Natural killer cell treated with Interleukin-12 subunit alpha and Interleukin-12 subunit beta and Interleukin-15 and Interleukin-18, amount 100 ng/mL, for 72 hours (primary cell): Measurements from ENCODE around the gene BARD1. TPM values are rescaled to one million over a fixed set of nuclear protein-coding genes. Genes with fewer than 3 reads are reported as not detected.
"Not testable (repeated sequence)": the region's sequence is repeated elsewhere in the genome, so short reads cannot be mapped to it uniquely, and the experiment has no call there.

Experiments used
- ATAC-seq, 2 donors: fragments of 150-1000 bp; cut with Tn5 transposase in 1 of 2; sonication (Bioruptor Pico), chemical (Tn5 transposase) in 1 of 2; 2 replicates each; pipeline ENCODE4 v1.10.0; 2021
- DNase-seq: peaks from one replicate; pipeline ENCODE4 v3.0.0; 2022; ENCODE audit warnings: low spot score
- H3K27ac Mint-ChIP-seq, 2 donors: 1 replicate in 1 of 2; 2 replicates in 1 of 2; pipeline ENCODE4 v1.8.0; 2022; ENCODE audit warnings: mixed read lengths in 2 of 2, mild to moderate bottlenecking in 1 of 2, moderate library complexity in 1 of 2
- H3K27me3 Mint-ChIP-seq, 2 donors: 1 replicate in 1 of 2; 2 replicates in 1 of 2; pipeline ENCODE4 v1.8.0; 2022; ENCODE audit warnings: mixed read lengths in 2 of 2
- H3K36me3 Mint-ChIP-seq: one replicate; pipeline ENCODE4 v1.8.0; 2022; ENCODE audit warnings: mixed read lengths
- H3K4me1 Mint-ChIP-seq, 2 donors: 1 replicate in 1 of 2; 2 replicates in 1 of 2; pipeline ENCODE4 v1.8.0; 2022; ENCODE audit warnings: low read depth in 2 of 2, mixed read lengths in 2 of 2, mild to moderate bottlenecking in 1 of 2
- H3K4me3 Mint-ChIP-seq: one replicate; pipeline ENCODE4 v1.8.0; 2022; ENCODE audit warnings: mixed read lengths
- H3K9me3 Mint-ChIP-seq: 2 replicates; pipeline ENCODE4 v1.8.0; 2022; ENCODE audit warnings: mixed read lengths
- total RNA-seq, 2 donors: library from RNA; stranded (reverse); gene quantifications; one replicate each; pipeline ENCODE4 v1.2.3, GENCODE V29; 2022

BARD1 gene
- total RNA-seq, 2 donors from 2014 or later: 23.4 to 52.1 TPM

DNA sequence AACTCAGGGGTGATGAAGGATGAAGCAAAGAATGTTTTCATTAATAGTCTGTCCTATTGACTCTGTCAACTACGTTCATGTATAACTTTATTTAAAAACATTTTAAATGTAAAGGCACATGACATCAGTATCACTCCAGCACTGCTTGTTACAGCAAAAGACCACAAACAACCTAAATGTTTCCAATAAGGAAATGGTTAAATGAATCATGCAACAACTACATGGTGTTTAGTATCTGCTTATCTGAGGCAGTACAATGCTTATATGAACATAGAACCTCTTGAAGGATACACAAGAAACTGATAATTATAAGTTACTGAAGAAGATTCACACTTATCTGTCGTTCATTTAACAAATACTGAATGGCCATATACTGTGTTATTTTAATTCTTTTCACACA, 8.4 kb downstream of the BARD1 start:
- peaks cover 20 to 40% of the 10 kb centered on the region in 2 donors for H3K4me1 Mint-ChIP-seq
- ATAC-seq: peak in 1 of 2 donors; percentile 68
- no peak overlapping the region for H3K27ac Mint-ChIP-seq

DNA sequence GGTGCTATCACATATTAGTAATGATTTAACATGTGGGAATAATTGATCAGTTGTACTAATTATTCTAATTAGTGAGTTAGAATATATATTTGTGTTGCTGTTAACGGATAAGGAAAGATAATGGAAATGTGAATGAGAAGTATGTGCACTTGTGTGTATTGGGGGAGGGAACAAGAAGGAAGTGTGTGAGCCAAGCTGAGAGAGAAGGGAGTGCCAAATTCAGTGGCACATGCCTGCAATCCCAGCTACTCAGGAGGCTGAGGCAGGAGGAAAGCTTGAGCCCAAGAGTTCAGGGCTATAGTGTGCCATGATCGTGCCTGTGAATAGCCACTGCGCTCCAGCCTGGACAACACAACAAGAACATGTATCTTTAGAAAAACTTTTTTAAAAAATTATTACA, 9.3 kb downstream of the BARD1 start:
- peaks cover 11% of the 10 kb centered on the region for H3K36me3 Mint-ChIP-seq
- no peak overlapping the region for H3K4me3 Mint-ChIP-seq
- H3K27ac Mint-ChIP-seq: no peak overlapping the region
- H3K4me1 Mint-ChIP-seq: peaks cover 17 to 34% of the 10 kb centered on the region in 2 donors
- DNase-seq: no peak
- no peak for ATAC-seq
- no peaks in the 10 kb centered on the region for H3K27me3 Mint-ChIP-seq
- no peaks in the 10 kb centered on the region for H3K9me3 Mint-ChIP-seq

More for the DNA sequence above, 8.4 kb downstream of the BARD1 start:
- H3K4me3 Mint-ChIP-seq: no peak overlapping the region
- peaks cover 6% of the 10 kb centered on the region for H3K36me3 Mint-ChIP-seq
- H3K9me3 Mint-ChIP-seq: no peaks in the 10 kb centered on the region
- H3K27me3 Mint-ChIP-seq: no peaks in the 10 kb centered on the region
- DNase-seq: no peak

DNA sequence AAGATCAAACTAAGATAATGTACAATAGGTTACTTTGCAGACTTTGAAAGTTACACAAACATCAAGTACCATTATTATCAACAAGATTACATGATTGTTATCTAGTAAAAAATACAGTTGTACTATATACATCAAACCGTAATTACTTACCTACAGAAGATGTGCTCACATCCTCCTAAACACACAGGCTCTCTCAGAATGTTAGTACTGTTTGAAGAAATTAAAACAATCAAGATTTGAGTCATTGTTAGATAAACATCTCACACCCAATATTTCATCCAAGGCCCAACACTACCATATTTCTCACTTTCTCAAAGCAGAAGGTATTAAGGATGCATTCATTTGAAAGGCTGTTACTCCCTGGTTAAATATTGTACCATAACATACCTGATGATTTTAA, 12.6 kb downstream of the BARD1 start:
- DNase-seq (no peak), ATAC-seq (no peak)
- Mint-ChIP-seq H3K27me3 (no peaks in the 10 kb centered on the region), H3K27ac (no peak overlapping the region), H3K4me3 (no peak overlapping the region), H3K36me3 (peaks cover 22% of the 10 kb centered on the region), H3K9me3 (no peaks in the 10 kb centered on the region), H3K4me1 (peaks cover 17 to 33% of the 10 kb centered on the region in 2 donors)

GRCh38 chr2:214783181-214783580, 26.3 kb downstream of the BARD1 start:
- H3K36me3 Mint-ChIP-seq: peaks cover 33% of the 10 kb centered on the region
- not testable (repeated sequence) for H3K27me3 Mint-ChIP-seq, H3K4me1 Mint-ChIP-seq, H3K4me3 Mint-ChIP-seq, H3K9me3 Mint-ChIP-seq, ATAC-seq, H3K27ac Mint-ChIP-seq, DNase-seq

- DNase-seq (no peak), ATAC-seq (no peak)
- H3K4me3 Mint-ChIP-seq: no peak overlapping the region
- peaks cover 3% of the 10 kb centered on the region for H3K9me3 Mint-ChIP-seq
- no peaks in the 10 kb centered on the region for H3K4me1 Mint-ChIP-seq
- peaks cover 33% of the 10 kb centered on the region for H3K36me3 Mint-ChIP-seq
- no peak overlapping the region for H3K27ac Mint-ChIP-seq
- H3K27me3 Mint-ChIP-seq: no peaks in the 10 kb centered on the region
Observed at GRCh38 chr2:214782671-214783070, 26.8 kb downstream of the BARD1 start.

DNA sequence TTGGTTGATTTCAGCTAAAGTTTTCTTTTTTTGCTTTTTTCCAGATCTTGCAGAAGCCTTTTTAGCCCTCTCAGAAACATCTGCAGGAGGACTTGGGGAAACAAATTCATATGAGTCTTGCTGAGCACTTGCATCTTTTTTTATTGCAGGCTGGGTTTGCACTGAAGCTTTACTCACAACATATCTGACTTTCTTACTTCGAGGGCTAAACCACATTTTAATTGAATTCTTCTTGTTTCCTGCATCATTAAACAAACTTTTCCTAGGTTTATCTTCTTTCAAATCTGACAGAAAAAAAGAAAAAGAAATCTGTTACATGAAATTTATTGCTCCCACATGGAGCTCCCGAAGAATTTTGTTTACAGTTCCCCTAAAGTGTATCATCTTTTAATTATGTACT, 28.3 kb downstream of the BARD1 start:
- Mint-ChIP-seq H3K27me3 (no peaks in the 10 kb centered on the region), H3K27ac (no peak overlapping the region), H3K4me1 (no peaks in the 10 kb centered on the region), H3K4me3 (no peak overlapping the region), H3K36me3 (peaks cover 38% of the 10 kb centered on the region), H3K9me3 (peaks cover 3% of the 10 kb centered on the region)
- DNase-seq: no peak
- ATAC-seq: no peak

DNA sequence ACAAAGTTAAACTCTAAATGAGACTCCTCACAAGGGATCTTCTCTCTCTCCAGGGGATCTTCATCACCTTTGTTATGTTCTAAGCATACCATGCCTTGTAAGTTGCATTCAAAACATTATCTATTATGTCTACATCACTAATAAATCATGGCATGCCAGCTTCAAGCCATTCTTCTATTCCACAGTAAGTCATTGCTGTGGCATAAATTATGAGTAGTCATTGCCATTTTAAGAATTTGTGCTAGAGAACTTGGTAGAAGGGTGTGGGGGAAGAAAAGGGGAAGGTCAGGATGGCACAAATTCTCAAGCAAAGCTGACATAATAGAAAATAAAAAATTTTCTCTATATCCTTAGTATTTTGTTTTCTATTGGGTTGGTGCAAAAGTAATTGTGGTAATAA, 33.5 kb downstream of the BARD1 start:
- peaks cover 2 to 6% of the 10 kb centered on the region in 2 donors for H3K4me1 Mint-ChIP-seq
- H3K36me3 Mint-ChIP-seq: peaks cover 19% of the 10 kb centered on the region
- no peaks in the 10 kb centered on the region for H3K27me3 Mint-ChIP-seq
- no peak overlapping the region for H3K4me3 Mint-ChIP-seq
- H3K27ac Mint-ChIP-seq: no peak overlapping the region
- no peak for ATAC-seq
- DNase-seq: no peak
- H3K9me3 Mint-ChIP-seq: no peaks in the 10 kb centered on the region

DNA sequence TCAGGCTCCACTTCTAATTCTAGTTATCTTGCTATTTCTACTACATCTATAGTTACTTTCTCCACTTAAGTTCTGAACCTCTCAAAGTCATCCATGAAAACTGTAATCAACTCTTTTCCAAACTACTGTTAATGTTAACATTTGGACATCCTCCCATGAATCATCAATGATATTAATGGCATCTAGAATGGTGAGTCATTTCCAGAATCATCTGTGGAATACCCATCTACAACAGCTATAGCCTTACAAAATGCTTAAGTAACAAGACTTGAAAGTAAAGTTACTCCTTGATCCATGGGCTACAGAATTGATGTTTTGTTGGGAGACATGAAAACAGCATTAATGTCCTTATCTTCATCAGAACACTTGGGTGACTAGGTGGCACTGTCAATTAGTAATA, 35.4 kb downstream of the BARD1 start:
- no peak for ATAC-seq
- H3K36me3 Mint-ChIP-seq: peaks cover 16% of the 10 kb centered on the region
- no peak overlapping the region for H3K4me3 Mint-ChIP-seq
- H3K27me3 Mint-ChIP-seq: no peaks in the 10 kb centered on the region
- DNase-seq: no peak
- no peaks in the 10 kb centered on the region for H3K9me3 Mint-ChIP-seq
- no peak overlapping the region for H3K27ac Mint-ChIP-seq
- peaks cover 2 to 6% of the 10 kb centered on the region in 2 donors for H3K4me1 Mint-ChIP-seq

DNA sequence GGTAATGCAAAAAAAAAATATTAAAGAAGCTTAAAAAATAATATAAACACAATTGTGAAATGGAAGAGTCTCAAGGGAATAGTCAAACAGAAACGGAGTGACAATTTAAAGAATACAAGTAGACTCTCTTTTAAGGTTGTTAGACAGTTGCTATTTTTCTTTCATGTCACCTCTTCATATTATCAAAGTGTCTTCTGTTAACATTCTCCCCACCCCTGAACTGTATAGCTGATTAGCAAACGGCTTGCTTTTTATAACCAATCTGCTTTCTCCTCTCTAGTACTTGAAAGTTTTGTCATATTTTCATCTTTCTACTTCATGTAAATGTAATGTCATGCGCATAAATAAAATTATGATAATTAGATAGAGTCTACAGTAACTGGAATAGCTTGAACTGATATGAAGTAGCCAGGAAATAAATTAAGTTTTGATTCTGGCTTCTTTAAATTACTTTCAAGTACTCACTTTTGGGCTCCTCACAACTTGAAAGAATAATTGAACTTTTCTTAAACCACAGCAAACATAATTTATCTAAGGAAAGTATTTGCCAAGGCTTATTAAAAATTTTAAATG, 37.0 kb downstream of the BARD1 start:
- no peaks in the 10 kb centered on the region for H3K9me3 Mint-ChIP-seq
- no peak overlapping the region for H3K4me3 Mint-ChIP-seq
- H3K27me3 Mint-ChIP-seq: no peaks in the 10 kb centered on the region
- ATAC-seq (no peak), DNase-seq (no peak)
- no peak overlapping the region for H3K27ac Mint-ChIP-seq
- peaks cover 16% of the 10 kb centered on the region for H3K36me3 Mint-ChIP-seq
- peaks cover 2 to 6% of the 10 kb centered on the region in 2 donors for H3K4me1 Mint-ChIP-seq

GRCh38 chr2:214765180-214765579, 44.3 kb downstream of the BARD1 start:
- no peak overlapping the region for H3K27ac Mint-ChIP-seq
- ATAC-seq (no peak), DNase-seq (no peak)
- H3K9me3 Mint-ChIP-seq: no peaks in the 10 kb centered on the region
- H3K36me3 Mint-ChIP-seq: peaks cover 24% of the 10 kb centered on the region
- H3K27me3 Mint-ChIP-seq: no peaks in the 10 kb centered on the region
- H3K4me3 Mint-ChIP-seq: no peak overlapping the region
- no peaks in the 10 kb centered on the region for H3K4me1 Mint-ChIP-seq

DNA sequence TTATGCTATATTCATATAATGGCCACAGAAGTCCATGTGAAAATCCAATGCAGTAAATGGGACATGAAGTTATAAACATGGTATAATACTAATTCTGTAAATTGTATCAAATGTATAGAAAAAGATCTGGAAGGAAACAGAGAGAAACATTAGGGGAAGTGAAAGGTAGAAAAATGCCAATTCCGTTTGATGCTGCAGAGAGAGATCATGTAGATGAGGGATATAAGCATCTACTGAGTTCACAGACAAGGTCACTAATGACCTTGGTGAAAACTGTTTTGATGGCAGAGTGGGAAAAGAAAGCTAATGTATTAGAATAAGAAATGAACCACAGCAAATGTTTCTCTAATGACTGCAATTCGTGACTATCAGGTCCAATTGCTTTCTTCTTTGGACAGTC, 56.0 kb downstream of the BARD1 start:
- Mint-ChIP-seq H3K27me3 (no peaks in the 10 kb centered on the region), H3K36me3 (peaks cover 37% of the 10 kb centered on the region), H3K9me3 (no peaks in the 10 kb centered on the region), H3K4me3 (no peak overlapping the region), H3K27ac (no peak overlapping the region), H3K4me1 (peaks cover 3 to 23% of the 10 kb centered on the region in 2 donors)
- ATAC-seq (no peak), DNase-seq (no peak)

- Mint-ChIP-seq H3K9me3 (no peaks in the 10 kb centered on the region), H3K27ac (peak overlapping the region in 1 of 2 donors; percentile 69), H3K4me3 (peak overlapping the region; percentile 40), H3K36me3 (peaks cover 34% of the 10 kb centered on the region), H3K27me3 (no peaks in the 10 kb centered on the region), H3K4me1 (peaks cover 3 to 23% of the 10 kb centered on the region in 2 donors)
- no peak for DNase-seq
- peak in 1 of 2 donors; percentile 59 for ATAC-seq
Observed at GRCh38 chr2:214750529-214750928, 59.0 kb downstream of the BARD1 start.

- DNase-seq (no peak), ATAC-seq (no peak)
- no peaks in the 10 kb centered on the region for H3K9me3 Mint-ChIP-seq
- H3K27ac Mint-ChIP-seq: no peak overlapping the region
- no peak overlapping the region for H3K4me3 Mint-ChIP-seq
- H3K27me3 Mint-ChIP-seq: no peaks in the 10 kb centered on the region
- peaks cover 33% of the 10 kb centered on the region for H3K36me3 Mint-ChIP-seq
- H3K4me1 Mint-ChIP-seq: peaks cover 3 to 23% of the 10 kb centered on the region in 2 donors
Observed at GRCh38 chr2:214747992-214748391, 61.5 kb downstream of the BARD1 start.

GRCh38 chr2:214742119-214742518, 67.4 kb downstream of the BARD1 start:
- DNase-seq: no peak
- Mint-ChIP-seq H3K27me3 (no peaks in the 10 kb centered on the region), H3K4me1 (peaks cover 4 to 16% of the 10 kb centered on the region in 2 donors), H3K36me3 (peaks cover 19% of the 10 kb centered on the region), H3K4me3 (no peak overlapping the region), H3K9me3 (no peaks in the 10 kb centered on the region), H3K27ac (no peak overlapping the region)
- no peak for ATAC-seq

DNA sequence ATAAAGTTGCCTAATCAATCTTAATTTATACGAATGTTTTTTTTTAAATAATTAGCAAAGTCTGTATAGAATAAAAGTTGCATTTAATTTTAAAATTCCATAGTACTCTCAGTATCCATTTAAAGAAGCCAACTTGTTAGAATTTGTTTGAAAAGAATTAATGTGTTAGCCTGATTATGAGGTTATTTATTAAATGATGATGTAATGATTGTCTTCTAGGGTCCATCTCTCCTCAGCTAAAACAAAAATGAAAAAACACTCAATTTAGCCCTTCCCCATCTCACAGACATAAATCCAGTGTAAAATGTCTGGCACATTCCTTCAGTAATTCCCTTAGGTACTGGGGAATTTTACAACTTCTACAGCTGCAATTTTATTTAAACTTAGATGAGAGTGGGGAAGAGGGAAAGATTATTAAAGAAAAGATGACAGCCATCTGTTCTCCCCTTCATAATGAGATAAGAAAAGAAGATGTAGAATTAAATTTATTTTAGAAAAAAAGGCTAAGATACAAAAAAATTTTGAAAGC, 68.6 kb downstream of the BARD1 start:
- no peaks in the 10 kb centered on the region for H3K27me3 Mint-ChIP-seq
- H3K9me3 Mint-ChIP-seq: no peaks in the 10 kb centered on the region
- peak overlapping the region in 1 of 2 donors; percentile 16 for H3K27ac Mint-ChIP-seq
- H3K36me3 Mint-ChIP-seq: peaks cover 15% of the 10 kb centered on the region
- no peak overlapping the region for H3K4me3 Mint-ChIP-seq
- ATAC-seq (no peak), DNase-seq (no peak)
- peaks cover 5 to 19% of the 10 kb centered on the region in 2 donors for H3K4me1 Mint-ChIP-seq
